IgD-negative memory B cell (primary cell): ENCODE measurements around the gene PHF12. TPM values are rescaled to one million over a fixed set of nuclear protein-coding genes. Genes with fewer than 3 reads are reported as not detected.

Experiments used
- polyA plus RNA-seq: library from polyadenylated mRNA; unstranded; fragments of 300-500 nt; fragmentation: Illumina TruSeq; gene quantifications from one replicate; pipeline ENCODE4 v1.2.3, GENCODE V29; 2021

PHF12 gene
- polyA plus RNA-seq, 1 donor from 2014 or later: 11.6 TPM

Other genes with a start within 250 kb of the PHF12 start
- gene PROCA1, start 239.6 kb downstream of the PHF12 start, polyA plus RNA-seq: 2.7 TPM
- gene RAB34, start 233.7 kb downstream of the PHF12 start, polyA plus RNA-seq: 6.7 TPM
- 6,180 TPM for gene RPL23A, start 231.5 kb downstream of the PHF12 start, polyA plus RNA-seq
- 0.49 TPM for gene TLCD1, start 225.3 kb downstream of the PHF12 start, polyA plus RNA-seq
- gene NEK8, start 222.7 kb downstream of the PHF12 start, polyA plus RNA-seq: 18.6 TPM
- 13.8 TPM for gene TRAF4, start 207.5 kb downstream of the PHF12 start, polyA plus RNA-seq
- 17.1 TPM for gene FAM222B, start 108.7 kb downstream of the PHF12 start, polyA plus RNA-seq
- 45.8 TPM for gene ERAL1, start 96.5 kb downstream of the PHF12 start, polyA plus RNA-seq
- gene FLOT2, start 53.8 kb downstream of the PHF12 start, polyA plus RNA-seq: 400 TPM
- gene DHRS13, start 48.4 kb downstream of the PHF12 start, polyA plus RNA-seq: 17.1 TPM
- 1.3 TPM for gene SEZ6, start 54.5 kb upstream of the PHF12 start, polyA plus RNA-seq
- 0.15 TPM for gene PIPOX, start 91.6 kb upstream of the PHF12 start, polyA plus RNA-seq
- 39.6 TPM for gene MYO18A, start 228.9 kb upstream of the PHF12 start, polyA plus RNA-seq